ENCODE data around the gene TEAD1. TPM values are rescaled to one million over a fixed set of nuclear protein-coding genes. Genes with fewer than 3 reads are reported as not detected.
A peak's percentile ranks its signal among the peaks of the same experiment; 100 is the strongest.

TEAD1 gene
- total RNA-seq, 4 donors from 2014 or later: 38.8 to 110 (median 75.3) TPM

DNA sequence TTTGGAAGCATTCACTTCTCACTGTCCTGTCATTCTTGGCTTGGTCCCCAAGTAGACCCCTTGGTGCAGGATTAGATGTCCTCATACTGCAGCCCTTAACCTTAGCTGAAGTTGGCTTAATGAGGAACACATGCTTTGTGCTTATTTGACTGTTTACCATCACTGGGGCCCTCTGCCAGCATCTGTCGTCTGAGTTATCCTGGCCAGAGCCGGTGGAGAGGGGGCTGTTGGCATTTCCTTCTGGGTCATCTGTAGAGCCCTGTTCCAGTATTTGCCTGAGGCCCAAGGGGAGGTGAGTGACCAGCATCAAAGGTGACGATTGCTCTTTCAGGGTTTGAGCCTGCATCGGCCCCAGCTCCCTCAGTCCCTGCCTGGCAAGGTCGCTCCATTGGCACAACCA, 208.4 kb downstream of the TEAD1 start:
- Histone ChIP-seq H3K9me3 (no peaks in the 10 kb centered on the region), H3K36me3 (no peaks in the 10 kb centered on the region), H3K4me1 (no peaks in the 10 kb centered on the region), H3K27ac (no peak overlapping the region), H3K4me3 (no peak overlapping the region), H3K27me3 (no peaks in the 10 kb centered on the region)
- no peak for DNase-seq
- TF ChIP-seq, protein P1, sequence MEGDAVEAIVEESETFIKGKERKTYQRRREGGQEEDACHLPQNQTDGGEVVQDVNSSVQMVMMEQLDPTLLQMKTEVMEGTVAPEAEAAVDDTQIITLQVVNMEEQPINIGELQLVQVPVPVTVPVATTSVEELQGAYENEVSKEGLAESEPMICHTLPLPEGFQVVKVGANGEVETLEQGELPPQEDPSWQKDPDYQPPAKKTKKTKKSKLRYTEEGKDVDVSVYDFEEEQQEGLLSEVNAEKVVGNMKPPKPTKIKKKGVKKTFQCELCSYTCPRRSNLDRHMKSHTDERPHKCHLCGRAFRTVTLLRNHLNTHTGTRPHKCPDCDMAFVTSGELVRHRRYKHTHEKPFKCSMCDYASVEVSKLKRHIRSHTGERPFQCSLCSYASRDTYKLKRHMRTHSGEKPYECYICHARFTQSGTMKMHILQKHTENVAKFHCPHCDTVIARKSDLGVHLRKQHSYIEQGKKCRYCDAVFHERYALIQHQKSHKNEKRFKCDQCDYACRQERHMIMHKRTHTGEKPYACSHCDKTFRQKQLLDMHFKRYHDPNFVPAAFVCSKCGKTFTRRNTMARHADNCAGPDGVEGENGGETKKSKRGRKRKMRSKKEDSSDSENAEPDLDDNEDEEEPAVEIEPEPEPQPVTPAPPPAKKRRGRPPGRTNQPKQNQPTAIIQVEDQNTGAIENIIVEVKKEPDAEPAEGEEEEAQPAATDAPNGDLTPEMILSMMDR (IDR thresholded peaks at IDR 0.05): no peak
- no peak for TF ChIP-seq POLR2A (IDR thresholded peaks at IDR 0.05)
- intact Hi-C loops (cut with DNase I; ENCODE audit: low total_unique reads): loop anchor here (10.0 kb wide), 1 partner anchor 208 kb away; the partner anchor contains the start of gene TEAD1

DNA sequence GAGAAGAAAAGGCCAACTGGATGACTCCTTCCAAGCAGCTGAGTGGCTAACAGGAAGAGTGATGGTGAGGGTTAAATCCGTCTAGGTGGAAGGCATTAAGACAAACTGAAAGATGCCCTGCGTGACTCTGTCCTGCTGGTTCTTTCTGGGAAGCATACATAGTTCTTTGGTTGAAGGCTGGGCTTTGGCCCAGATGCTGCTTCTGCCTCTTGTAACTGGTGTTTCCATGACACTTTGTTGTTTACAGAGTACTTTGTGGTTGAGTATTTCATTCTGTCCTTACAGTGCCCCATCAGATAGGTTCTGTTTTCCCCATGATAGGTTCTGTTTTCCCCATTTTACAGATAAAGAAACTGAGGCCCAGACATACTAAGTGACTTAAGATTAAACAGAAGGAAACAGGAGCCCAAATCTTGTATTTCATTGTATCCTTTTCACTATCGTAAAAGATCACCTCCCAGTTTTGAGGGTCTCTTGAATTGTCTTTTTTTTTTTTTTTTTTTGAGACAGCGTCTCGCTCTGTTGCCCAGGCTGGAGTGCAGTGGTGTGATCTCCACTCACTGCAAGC, 210.6 kb downstream of the TEAD1 start:
- H3K36me3 ChIP-seq: no peaks in the 10 kb centered on the region
- intact Hi-C loops (cut with DNase I; ENCODE audit: low total_unique reads): loop anchor here (10.0 kb wide), 1 partner anchor 210 kb away; the partner anchor contains the start of gene TEAD1
- no peak overlapping the region for H3K4me3 ChIP-seq
- no peaks in the 10 kb centered on the region for H3K27me3 ChIP-seq
- no peaks in the 10 kb centered on the region for H3K4me1 ChIP-seq
- no peak overlapping the region for H3K27ac ChIP-seq
- no peaks in the 10 kb centered on the region for H3K9me3 ChIP-seq
- TF ChIP-seq POLR2A (IDR thresholded peaks at IDR 0.05): no peak
- TF ChIP-seq, protein P1 (IDR thresholded peaks at IDR 0.05): no peak
- DNase-seq: no peak

DNA sequence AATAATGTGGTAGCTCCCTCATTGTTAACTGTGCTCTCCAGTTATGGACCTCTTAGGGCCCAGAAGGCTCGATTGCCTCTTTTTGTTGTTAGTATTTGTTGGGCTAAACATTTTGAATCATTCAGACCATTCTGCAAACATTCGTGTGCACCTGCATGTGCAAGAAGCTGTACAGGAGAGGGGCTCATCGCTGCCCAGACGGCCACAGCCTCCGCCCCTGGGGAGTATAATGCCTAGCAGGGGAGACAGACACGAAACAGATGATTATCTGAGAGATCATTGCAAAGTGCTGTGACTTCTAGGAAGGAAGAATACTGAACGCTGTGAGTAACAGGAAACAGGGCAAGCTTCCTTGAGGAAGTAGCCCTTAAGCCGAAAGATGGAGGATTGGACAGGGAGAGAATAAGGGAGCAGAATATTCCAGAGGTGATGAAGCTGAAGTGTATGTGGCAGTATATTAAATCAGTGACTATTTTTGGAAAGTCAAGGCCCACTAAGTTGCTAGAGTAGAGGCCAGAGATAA, 211.6 kb downstream of the TEAD1 start:
- Histone ChIP-seq H3K9me3 (no peaks in the 10 kb centered on the region), H3K4me1 (no peaks in the 10 kb centered on the region), H3K4me3 (no peak overlapping the region), H3K36me3 (no peaks in the 10 kb centered on the region), H3K27me3 (no peaks in the 10 kb centered on the region), H3K27ac (no peak overlapping the region)
- intact Hi-C loops (cut with DNase I; ENCODE audit: low total_unique reads): loop anchor here (10.0 kb wide), 1 partner anchor 211 kb away; the partner anchor contains the start of gene TEAD1
- DNase-seq: no peak
- TF ChIP-seq, protein P1 (IDR thresholded peaks at IDR 0.05): no peak
- TF ChIP-seq POLR2A (IDR thresholded peaks at IDR 0.05): no peak

DNA sequence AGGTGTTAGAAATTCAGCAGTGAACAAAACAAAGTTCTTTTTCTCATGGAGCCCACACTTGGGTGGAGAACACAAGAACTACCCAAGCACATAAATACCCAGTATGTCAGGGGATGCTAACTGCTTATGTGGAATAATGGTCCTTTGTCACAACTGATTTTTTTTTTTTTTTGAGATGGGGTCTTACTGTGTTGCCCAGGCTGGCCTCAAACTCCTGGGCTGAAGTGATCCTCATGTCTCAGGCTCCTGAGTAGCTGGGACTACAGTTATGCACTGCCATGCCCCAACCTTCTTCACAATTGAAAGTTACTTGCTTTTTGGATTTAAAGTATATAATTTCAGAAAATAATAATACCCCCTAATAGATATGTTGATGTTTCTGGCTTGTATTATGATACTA, 212.3 kb downstream of the TEAD1 start:
- H3K4me3 ChIP-seq: no peak overlapping the region
- no peaks in the 10 kb centered on the region for H3K4me1 ChIP-seq
- intact Hi-C loops (cut with DNase I; ENCODE audit: low total_unique reads): loop anchor here (10.0 kb wide), 1 partner anchor 212 kb away; the partner anchor contains the start of gene TEAD1
- no peaks in the 10 kb centered on the region for H3K9me3 ChIP-seq
- TF ChIP-seq POLR2A (IDR thresholded peaks at IDR 0.05): no peak
- TF ChIP-seq, protein P1 (IDR thresholded peaks at IDR 0.05): no peak
- H3K36me3 ChIP-seq: no peaks in the 10 kb centered on the region
- H3K27ac ChIP-seq: no peak overlapping the region
- H3K27me3 ChIP-seq: no peaks in the 10 kb centered on the region
- no peak for DNase-seq

DNA sequence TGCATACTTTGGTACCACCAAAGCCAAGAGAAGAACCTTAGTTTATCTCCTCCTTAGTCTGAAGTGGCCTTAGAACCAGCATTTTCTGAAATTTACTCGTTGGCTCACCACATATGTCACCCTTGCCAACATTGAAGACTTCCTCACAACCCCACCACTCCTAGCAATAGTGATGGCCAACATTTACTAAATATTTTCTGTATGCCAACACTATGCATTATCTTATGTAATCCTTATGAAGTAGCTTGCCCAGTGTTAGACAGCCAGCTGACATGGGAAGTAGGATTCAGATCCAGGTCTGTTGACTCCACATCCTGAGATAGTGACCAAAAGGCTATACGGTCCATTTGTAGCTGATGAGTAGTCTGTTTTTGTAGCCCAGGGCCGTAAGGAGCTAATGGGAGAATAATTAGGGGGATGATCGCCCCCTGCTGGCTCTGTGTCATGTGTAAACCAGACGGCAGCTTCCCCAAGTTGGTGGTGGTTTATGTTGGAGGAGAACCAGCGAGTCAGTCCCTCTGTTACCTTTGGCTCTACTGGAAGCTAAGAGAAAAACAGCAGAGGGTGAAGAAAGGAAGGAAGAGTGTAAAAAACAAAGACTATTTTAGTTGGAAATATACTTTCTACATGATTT, 214.4 kb downstream of the TEAD1 start:
- no peak for TF ChIP-seq POLR2A (IDR thresholded peaks at IDR 0.05)
- TF ChIP-seq, protein P1 (IDR thresholded peaks at IDR 0.05): peak; percentile 69 to 83 (median 80)
- Histone ChIP-seq H3K4me3 (no peak overlapping the region), H3K9me3 (no peaks in the 10 kb centered on the region), H3K27me3 (no peaks in the 10 kb centered on the region), H3K27ac (peak overlapping the region; percentile 57 to 67), H3K36me3 (no peaks in the 10 kb centered on the region), H3K4me1 (no peaks in the 10 kb centered on the region)
- intact Hi-C loops (cut with DNase I; ENCODE audit: low total_unique reads): loop anchor here (10.0 kb wide), 1 partner anchor 214 kb away; the partner anchor contains the start of gene TEAD1
- peak; percentile 85 to 93 for DNase-seq
